Dedifferentiated amniotic fluid mesenchymal stem cell (primary cell): ENCODE measurements around the gene DGCR6L.
"Not testable (repeated sequence)": the region's sequence is repeated elsewhere in the genome, so short reads cannot be mapped to it uniquely, and the experiment has no call there.

Experiments used
- DNase-seq: peaks from one replicate; pipeline ENCODE4 v3.0.0-alpha.2; 2016; ENCODE audit errors: extremely low spot score

Gene DGCR6L

DNA sequence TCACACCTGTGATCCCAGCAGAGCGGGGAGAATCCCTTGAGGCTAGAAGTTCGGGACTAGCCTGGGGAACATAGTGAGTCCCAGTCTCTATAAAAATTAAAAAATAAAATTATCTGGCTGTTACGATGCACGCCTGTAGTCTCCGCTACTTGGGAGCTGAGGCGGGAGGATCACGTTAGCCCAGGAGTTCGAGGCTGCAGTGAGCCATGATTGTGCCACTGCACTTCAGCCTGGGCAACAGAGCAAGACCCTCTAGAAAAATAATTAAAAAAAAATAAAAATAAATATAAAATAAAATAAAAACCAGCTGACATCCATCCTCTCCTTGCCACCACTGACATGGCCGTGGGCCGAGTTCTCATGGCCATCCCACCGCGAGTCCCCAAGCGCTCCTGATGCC, 44.0 kb downstream of the DGCR6L start:
- DNase-seq: no peak

DNA sequence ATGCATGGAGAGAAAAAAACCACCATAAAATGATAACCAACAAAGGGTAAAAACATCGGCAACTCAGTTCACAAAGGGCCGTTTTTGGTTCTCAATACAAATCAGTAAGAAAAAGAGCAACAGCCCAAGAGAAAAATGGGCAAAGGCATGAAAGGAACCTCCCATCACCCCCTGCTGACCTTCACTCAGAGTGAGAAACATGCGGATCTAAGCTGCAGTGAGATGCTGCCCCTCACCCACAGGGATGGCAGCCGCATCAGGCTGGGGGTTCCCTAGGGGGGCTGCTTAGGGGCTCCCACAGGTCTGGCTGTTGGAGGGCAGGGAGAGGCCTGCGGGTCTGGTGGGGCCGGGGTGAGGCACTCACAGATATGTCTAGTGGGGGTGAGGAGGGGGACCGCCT, 44.5 kb downstream of the DGCR6L start:
- DNase-seq: not testable (repeated sequence)

DNA sequence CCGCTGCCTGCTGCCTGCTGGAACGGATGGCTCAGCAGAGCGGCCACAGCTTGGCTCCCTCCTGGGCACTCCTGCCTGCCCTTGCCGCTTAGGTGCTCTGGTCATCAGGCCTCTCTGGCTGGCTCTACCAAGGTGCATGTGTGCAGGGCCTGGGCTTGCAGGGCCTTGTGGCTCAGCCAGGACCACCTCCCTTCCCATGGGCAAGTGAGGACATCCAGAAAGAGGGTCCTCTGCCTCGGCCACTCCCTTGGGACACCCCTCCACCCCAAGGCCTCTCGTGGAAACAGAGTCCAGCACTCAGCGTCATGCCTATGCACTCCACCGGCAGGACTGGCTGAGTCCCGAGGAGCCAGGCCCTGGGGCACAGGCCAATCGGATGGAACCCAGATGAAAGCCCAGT, 45.5 kb downstream of the DGCR6L start:
- DNase-seq: not testable (repeated sequence)

DNA sequence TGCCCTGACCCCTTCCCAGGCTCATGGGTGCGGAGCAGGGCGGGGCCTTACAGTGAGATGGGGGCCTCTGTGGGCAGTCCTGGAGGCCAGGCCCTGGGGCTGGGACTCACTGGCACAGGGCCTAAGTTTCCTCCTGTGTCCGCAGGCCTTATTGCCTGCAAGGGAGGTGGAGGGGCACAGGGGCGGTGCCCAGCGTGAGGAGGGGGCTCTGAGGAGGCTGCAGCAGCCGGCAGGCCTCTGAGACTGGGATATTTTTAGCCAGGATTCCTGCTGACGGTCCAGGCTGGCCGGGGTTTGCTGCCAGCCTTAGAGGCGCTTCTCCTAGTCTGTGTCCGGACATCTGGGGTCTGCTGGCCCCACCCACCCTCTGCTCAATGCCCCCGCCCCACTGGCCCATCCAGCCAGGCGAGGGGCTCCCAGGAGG, 46.1 kb downstream of the DGCR6L start:
- no peak for DNase-seq

DNA sequence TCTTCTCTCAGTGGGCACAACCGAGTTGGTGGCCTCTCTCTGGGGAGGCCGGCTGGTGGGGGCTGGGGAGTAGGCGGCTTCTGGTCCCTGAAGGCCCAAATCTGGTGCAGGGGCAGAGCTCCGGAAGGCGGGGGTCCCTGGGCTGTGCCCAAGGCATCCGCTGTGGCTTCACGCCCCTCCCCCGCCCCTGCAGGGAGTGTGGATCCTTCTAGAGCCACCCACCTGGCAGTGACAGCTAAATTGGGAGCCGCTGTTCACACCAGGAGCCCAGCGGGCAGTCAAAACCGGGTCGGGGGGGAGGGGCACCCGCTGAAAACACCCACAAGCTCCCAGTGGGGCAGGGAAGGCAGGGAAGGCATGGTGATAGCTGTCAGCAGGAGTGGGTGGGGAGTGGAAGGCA, 47.2 kb downstream of the DGCR6L start:
- DNase-seq: no peak

DNA sequence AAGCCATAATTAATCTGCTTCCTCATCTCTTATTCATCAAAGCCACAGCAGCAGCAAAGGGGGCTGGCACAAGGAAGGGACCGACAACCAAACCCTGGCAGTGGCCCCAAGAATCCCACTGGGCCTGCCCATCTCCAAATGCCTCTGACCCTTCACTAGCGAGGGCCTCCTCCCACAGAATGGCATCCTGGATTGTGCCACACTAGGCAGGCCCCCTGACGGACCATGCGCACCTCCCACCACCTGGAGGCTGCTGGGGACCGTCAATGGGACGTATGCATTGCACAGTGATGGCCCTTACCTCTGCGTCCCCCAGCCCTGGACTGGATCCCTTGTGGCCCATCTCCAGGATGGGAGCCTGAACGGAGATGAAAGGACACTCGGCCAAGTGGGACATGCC, 47.7 kb downstream of the DGCR6L start:
- DNase-seq: no peak

DNA sequence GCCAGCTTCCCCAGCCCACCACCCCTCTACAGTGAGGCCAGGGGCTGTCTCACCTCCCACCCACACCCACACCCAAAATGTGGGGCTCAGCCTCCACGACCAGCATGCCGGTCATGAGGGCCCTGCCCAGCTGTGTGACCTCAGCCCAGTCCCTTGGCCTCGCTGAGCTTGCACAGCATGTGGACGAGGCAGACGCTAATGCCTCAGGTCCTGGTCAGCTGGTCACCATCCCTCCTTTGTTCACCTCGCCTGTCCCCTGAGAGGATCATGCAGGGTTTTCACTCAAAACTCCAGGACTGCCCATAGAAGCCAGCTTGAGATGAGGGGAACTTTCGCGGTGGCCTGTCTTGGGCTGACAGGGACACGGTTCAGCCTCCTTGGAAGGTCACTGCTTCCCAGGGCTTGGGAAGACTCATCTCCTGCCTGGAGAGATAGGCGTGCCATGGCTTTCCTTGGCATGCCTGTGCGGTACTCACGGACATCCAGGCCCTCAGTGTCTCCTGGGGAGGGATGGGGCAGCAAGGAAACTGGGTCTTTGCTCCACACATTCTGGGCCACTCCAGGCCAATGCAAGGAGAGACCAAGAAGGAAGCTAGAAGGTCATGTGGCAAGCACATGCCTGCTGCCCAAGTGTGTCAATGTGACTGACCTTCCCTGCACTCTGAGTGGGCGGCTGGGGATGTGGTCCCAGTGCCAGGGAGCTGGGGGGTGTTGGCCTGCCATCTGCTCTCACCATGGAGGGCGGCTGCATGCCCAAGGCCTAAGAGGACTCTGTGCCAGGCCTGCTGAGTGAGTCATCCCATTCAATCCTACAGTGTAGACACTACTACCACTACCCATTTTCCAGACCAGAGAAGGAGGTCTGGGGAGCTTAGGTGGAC, 48.5 kb downstream of the DGCR6L start:
- no peak for DNase-seq

DNA sequence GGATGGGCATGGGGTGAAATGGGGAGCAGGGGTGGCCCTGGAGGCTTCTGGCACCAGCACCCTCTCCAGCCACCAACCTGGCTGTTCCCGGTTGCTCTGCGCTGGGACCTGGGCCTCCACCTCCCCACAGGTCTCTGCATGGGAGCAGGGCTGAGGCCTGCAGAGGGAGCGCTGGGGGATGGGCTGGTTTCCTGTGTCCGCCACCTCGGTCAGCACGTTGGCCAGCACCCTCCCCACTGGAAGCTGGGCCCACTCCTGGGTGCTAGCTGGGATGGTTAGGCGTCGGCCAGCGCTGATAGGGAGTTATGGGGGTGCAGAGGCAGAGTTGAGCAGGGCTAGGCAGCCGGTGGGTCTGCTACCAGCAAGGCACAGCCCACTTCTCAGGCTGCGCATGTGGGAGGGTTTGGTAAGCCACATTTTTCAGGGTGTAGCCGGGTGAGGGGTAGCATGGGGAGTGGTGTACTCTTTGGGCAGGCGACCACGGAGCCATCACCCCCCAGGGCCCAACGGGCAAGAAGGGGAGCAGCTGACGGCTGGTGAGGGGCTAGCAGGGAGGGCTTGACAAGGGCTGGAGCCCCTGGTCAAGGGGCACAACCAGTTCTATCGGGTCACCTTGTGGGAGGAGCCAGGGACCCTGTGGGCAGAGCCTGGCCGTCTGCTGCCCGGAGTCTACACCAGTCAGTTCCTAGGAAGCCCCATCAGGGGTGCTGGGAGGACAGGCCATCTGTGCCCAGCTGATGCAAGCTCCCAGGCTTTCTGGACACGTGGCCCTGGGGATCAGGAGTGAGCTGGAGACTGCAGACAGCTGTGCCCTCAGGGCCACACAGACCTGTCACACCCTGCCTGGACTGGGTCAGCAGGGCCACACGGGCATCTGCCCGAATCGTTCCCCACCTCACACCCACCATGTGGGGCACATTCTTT, 49.4 kb downstream of the DGCR6L start:
- DNase-seq: not testable (repeated sequence)

DNA sequence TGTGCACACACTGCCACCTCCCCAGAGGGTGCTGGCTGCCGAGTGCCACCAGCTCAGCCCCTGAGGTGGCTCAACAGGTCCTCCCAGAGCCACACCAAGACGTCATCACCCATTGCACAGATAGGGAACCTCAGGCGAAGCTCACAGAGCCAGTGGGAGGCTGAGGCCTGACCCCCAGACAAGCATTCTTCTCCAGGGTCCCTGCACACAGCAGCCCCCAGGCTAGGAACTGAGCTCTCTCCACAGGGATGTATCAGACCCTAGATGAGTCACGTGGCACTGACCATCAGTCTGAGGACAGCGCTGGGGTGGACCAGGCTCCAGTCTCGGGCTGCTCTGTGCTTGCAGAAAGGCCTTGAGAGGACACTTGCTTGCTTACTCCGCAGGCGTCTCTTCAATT, 50.2 kb downstream of the DGCR6L start:
- DNase-seq: not testable (repeated sequence)

DNA sequence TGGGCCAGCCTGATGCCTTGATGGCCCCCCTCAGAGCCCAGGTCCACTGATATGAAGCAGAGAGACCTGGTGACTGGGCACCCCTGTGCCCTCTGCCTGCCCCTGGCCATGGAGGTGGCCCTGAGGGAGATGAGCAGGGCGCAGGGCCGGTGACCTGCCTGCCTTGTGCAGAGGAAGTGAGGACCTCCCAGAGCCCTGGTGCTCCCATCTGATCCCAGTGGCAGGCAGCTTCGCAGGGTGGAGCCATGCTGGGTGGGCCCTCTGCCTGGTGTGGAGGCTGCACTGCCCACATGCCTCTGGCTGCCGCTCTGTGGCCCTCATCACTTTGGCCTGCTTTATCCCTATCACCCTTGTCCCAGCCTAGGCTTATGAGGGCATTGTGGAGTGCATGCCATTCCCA, 50.7 kb downstream of the DGCR6L start:
- not testable (repeated sequence) for DNase-seq

DNA sequence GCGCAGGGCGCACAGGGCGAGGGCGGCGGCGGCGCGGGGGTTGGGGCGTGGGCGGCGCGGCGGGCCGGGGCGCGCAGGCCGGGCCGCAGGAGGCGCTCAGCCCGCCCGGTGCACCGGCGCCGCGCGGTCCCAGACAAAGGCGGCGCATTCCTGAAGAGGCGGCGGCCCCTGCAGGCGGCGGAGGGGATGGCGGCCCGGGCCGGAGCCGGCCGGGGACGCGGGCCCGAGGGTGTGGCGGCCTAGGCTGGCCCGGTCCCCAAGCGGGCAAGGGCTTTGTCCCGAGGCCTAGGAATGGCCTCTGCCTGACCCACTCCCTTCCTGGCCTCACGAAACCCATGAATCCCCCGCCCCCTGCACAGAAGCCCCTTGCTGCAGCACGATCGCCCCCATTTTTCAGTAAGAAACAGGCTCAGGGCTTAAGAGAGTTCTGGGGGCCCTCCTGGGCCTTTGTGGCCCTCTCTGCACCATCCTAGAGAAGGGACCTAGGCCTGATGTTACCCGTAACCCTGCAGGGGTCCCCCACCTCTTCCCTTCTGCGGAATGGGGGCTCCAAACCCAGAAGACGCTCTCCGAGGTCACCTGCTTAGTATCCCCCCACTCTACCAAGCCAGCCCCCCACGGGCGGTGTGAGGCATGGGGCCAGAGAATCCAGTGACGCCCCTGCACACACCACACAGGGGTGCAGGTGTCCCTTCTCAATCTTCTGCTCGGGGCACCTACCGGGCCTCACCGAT, 51.4 kb downstream of the DGCR6L start, which contains the start of gene RTN4R:
RTN4R (minus strand) TSS at position 40 of the 734 bp plus-strand sequence. CDS start 226 bp downstream, outside the sequence.
- peak; percentile 22 for DNase-seq

DNA sequence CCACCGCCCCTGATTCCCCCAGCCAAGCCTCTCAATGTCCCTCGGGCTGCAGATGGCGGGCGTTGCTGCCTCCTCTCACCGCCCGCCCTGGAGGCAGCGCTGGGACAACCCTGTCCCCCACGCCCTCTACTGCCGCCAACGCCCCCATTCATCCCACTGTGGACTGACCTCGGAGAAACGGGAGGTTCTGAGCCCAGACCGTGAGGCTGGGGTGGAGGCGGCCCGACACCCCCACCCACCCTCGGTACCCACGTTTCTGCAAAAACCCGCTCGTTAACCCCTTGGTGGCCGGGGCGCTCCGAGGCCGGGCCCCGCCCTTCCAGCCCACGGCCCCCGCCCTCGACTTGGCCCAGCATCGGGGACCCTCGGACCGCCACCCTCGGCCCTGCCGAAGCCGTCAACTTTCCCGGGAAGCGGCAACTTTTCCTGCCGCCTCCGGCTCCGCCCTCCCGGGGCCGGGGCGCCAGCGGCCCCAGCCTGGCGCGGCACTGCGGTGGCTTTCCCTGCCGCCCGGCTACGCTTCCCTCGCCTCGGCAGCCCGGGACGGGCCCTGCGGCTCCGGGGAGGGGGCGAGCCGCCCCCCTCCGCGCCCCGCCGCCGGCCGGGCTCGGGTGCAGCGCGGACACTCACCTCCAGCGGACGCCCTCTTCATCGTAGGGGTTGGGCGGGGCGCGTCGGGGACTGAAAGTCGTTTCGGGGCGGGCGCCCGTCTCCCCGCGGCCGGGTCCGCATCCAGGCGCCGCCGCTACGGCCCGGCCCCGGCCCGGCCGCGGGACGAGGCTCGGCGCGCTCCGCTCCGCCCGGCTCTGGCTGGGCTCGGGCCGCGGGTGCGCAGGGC, 52.2 kb downstream of the DGCR6L start:
- no peak for DNase-seq

DNA sequence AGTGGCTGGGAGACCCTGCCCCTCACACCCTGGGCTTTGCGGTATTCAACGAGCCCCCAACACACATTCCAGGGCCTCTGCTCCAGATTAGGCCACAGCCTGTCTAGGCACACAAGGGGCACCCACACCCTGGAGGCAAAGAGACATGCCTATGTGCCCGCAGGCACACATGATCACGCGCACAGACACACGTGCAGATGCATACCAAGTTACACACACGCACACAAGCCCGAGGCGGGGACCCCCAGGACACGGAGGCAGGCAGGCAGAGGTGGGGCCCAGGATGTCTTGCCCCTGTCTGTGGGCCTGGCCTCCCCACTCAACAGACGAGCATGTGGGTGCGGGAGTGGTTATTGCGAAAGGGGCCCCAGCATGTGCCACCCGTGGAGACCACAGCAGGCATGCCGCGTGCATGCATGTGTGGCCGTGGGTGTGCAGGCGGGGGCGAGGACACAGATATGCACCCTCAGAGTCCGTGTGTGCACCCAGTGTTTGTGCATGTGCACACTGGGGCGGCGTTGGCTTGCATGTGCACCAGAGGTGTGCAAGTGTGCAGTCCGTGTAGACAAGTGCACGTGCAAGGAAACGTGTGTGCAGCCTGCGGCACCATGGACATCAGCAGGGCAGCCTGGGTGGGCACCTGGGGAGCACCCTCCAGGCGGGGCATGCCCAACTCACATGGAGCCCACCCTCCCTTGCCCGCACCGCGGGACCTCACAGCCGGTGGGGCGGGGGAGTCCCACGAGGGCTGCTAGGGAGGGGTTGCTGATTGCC, 53.0 kb downstream of the DGCR6L start:
- not testable (repeated sequence) for DNase-seq

DNA sequence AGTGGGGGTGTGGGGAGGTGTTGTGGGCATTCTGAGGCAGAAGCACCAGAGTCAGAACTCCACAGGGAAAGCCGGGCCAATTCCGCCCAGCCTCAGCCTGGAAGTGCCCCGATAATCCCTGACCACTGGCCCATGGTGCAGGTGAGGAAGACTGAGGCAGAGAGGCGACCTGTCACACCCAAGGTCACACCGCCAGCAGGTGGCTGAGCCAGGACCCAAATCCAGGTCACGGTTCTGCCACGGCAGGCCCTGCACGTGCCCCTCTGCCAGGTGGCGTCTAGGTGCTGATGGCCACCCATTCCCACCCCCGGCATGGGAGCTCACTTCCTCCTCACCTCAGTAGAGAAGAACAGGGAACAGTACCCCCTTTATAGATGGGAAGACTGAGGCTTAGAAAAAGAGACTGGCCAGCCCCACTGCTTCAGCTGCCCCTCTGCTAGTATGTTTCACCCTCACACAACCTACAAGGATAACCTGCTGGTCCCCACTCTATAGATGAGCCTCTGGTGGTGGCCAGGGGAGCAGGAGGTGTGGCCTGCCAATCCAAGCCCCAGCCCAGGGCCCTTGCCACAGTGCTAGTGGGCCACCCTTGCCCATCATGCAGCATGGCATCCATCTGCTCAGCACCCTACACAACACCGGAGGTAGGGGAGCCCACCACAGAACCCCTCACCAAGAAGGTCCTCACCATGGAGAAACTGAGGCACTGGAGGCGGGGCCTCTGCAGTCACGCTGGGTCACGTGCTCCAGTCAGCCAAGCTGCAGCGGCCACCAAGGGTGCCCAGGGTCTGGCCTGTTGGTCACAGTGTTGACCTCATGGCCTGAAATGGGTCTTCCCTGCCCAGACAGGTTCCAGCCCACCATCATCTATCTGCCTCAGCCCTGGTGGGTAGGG, 53.8 kb downstream of the DGCR6L start:
- not testable (repeated sequence) for DNase-seq

DNA sequence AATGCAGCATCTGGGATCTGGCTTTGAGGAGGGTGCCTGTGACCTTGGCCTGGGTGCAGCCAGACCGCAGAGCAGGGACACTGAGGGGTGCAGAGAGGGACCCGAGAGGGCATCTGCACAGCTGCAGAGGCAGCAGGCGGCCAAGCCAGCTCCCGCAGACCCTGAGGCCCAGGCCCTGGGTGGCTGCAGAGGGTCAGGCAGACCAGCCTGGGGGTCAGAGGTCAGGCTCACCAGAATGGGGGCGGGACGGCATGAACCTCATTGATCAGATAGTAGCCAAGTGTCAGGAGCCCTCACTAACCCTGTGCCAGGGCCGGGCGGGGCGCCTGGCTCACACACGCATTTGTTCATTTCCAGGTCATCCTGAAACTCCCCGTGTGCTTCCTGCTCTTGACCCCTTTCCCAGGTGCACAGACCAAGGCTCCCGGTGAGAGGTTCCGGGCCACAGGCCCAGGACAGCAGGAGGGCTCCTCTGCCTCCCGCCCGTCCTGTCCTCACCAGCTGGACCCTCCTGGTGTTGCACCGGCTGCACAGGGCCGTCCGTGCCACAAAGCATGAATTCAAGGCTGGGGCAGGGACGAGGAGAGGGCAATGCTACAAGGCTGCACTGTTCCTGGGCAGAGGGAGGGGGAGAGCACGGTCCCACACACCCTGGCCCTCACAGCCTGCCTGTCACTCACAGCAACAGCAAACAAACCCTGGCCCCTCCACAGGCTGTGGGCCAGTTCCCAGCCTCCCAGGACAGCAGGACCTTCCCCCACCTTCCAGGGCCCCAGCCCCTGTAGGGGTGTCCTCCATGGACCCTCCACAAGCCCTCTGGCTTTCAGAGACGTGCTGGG, 55.0 kb downstream of the DGCR6L start:
- DNase-seq: no peak
